ENCODE results near the gene SERINC1.

The SERINC1 gene

GRCh38 chr6:122432816-122433215 lies 38.8 kb downstream of the SERINC1 start:
- TF ChIP-seq ZBTB7A (IDR thresholded peaks at IDR 0.05; ENCODE audit: low read depth) (no peak), FOXM1 (IDR thresholded peaks at IDR 0.05; ENCODE audit: borderline replicate concordance, low read depth) (no peak), EP300 (IDR thresholded peaks at IDR 0.05; ENCODE audit: borderline replicate concordance) (no peak), TAF1 (IDR thresholded peaks at IDR 0.05; ENCODE audit: low read depth) (no peak), CEBPB (IDR thresholded peaks at IDR 0.05) (no peak), EGR1 (IDR thresholded peaks at IDR 0.05) (no peak), NFIC (IDR thresholded peaks at IDR 0.05) (no peak), CREB1 (IDR thresholded peaks at IDR 0.05; ENCODE audit: low read depth) (no peak), TCF12 (IDR thresholded peaks at IDR 0.05; ENCODE audit: low read depth) (no peak), YY1 (IDR thresholded peaks at IDR 0.05; ENCODE audit: low read depth) (no peak), TEAD4 (IDR thresholded peaks at IDR 0.05) (no peak), RAD21 (IDR thresholded peaks at IDR 0.05; ENCODE audit: low read depth) (no peak)
- TF ChIP-seq, protein P1, sequence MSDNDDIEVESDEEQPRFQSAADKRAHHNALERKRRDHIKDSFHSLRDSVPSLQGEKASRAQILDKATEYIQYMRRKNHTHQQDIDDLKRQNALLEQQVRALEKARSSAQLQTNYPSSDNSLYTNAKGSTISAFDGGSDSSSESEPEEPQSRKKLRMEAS (IDR thresholded peaks at IDR 0.05), result no peak
- TF ChIP-seq, protein P2, sequence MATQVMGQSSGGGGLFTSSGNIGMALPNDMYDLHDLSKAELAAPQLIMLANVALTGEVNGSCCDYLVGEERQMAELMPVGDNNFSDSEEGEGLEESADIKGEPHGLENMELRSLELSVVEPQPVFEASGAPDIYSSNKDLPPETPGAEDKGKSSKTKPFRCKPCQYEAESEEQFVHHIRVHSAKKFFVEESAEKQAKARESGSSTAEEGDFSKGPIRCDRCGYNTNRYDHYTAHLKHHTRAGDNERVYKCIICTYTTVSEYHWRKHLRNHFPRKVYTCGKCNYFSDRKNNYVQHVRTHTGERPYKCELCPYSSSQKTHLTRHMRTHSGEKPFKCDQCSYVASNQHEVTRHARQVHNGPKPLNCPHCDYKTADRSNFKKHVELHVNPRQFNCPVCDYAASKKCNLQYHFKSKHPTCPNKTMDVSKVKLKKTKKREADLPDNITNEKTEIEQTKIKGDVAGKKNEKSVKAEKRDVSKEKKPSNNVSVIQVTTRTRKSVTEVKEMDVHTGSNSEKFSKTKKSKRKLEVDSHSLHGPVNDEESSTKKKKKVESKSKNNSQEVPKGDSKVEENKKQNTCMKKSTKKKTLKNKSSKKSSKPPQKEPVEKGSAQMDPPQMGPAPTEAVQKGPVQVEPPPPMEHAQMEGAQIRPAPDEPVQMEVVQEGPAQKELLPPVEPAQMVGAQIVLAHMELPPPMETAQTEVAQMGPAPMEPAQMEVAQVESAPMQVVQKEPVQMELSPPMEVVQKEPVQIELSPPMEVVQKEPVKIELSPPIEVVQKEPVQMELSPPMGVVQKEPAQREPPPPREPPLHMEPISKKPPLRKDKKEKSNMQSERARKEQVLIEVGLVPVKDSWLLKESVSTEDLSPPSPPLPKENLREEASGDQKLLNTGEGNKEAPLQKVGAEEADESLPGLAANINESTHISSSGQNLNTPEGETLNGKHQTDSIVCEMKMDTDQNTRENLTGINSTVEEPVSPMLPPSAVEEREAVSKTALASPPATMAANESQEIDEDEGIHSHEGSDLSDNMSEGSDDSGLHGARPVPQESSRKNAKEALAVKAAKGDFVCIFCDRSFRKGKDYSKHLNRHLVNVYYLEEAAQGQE (IDR thresholded peaks at IDR 0.05; ENCODE audit: low read depth), result no peak
- TF ChIP-seq, protein P3, sequence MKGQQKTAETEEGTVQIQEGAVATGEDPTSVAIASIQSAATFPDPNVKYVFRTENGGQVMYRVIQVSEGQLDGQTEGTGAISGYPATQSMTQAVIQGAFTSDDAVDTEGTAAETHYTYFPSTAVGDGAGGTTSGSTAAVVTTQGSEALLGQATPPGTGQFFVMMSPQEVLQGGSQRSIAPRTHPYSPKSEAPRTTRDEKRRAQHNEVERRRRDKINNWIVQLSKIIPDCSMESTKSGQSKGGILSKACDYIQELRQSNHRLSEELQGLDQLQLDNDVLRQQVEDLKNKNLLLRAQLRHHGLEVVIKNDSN (IDR thresholded peaks at IDR 0.05), result no peak

DNA sequence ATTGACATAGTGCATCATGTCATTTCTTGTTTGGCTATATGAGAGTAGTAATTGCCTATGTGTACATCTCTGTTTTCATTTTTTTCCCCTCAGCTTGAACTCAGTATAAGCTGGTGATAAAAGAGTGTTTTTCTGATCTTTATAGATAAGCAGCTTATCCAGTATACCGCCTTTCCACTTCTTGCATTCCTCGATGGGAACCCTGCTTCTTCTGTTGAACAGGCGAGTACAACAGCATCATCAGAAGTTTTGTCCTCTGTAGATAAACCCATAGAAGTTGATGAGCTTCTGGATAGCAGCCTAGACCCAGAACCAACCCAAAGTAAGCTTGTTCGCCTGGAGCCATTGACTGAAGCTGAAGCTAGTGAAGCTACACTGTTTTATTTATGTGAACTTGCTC lies 39.8 kb downstream of the SERINC1 start:
- TF ChIP-seq NFIC (IDR thresholded peaks at IDR 0.05) (no peak), CREB1 (IDR thresholded peaks at IDR 0.05; ENCODE audit: low read depth) (no peak), TCF12 (IDR thresholded peaks at IDR 0.05; ENCODE audit: low read depth) (no peak), FOXM1 (IDR thresholded peaks at IDR 0.05; ENCODE audit: borderline replicate concordance, low read depth) (no peak), CEBPB (IDR thresholded peaks at IDR 0.05) (no peak), EP300 (IDR thresholded peaks at IDR 0.05; ENCODE audit: borderline replicate concordance) (no peak), EGR1 (IDR thresholded peaks at IDR 0.05) (no peak), TAF1 (IDR thresholded peaks at IDR 0.05; ENCODE audit: low read depth) (no peak), ZBTB7A (IDR thresholded peaks at IDR 0.05; ENCODE audit: low read depth) (no peak), RAD21 (IDR thresholded peaks at IDR 0.05; ENCODE audit: low read depth) (no peak)
- TF ChIP-seq, protein P1 (IDR thresholded peaks at IDR 0.05), result no peak
- TF ChIP-seq, protein P2 (IDR thresholded peaks at IDR 0.05; ENCODE audit: low read depth), result no peak

DNA sequence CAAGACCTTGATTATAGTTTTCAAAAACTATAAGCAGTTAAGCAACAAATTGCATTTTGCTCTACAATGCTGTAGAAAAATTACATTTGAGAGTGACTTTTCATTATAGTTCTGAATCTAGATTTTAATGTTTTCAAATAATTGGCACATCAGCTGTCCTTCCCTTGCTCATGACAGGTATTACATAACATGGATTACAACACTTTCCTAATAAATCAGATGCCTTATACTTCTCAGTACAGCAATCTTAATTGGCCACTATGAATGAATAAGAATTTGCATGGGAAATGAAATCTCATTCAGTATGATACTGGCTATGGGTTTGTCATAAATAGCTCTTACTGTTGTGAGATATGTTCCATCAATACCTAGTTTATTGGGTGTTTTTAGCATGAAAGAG lies 42.3 kb downstream of the SERINC1 start:
- TF ChIP-seq TCF12 (IDR thresholded peaks at IDR 0.05; ENCODE audit: low read depth) (no peak), ZBTB7A (IDR thresholded peaks at IDR 0.05; ENCODE audit: low read depth) (no peak), EGR1 (IDR thresholded peaks at IDR 0.05) (no peak), TEAD4 (IDR thresholded peaks at IDR 0.05) (no peak), CEBPB (IDR thresholded peaks at IDR 0.05) (no peak), CREB1 (IDR thresholded peaks at IDR 0.05; ENCODE audit: low read depth) (no peak), RAD21 (IDR thresholded peaks at IDR 0.05; ENCODE audit: low read depth) (no peak)
- TF ChIP-seq, protein P1 (IDR thresholded peaks at IDR 0.05), result no peak
- TF ChIP-seq, protein P2 (IDR thresholded peaks at IDR 0.05; ENCODE audit: low read depth), result no peak

- TF ChIP-seq RAD21 (IDR thresholded peaks at IDR 0.05; ENCODE audit: low read depth) (no peak), NFIC (IDR thresholded peaks at IDR 0.05) (no peak)
- TF ChIP-seq, protein P2 (IDR thresholded peaks at IDR 0.05; ENCODE audit: low read depth), result no peak
Observed at GRCh38 chr6:122428781-122429180, 42.8 kb downstream of the SERINC1 start.

All from Ishikawa (cell line).